SK-N-SH (cell line): Measurements from ENCODE around the gene GALNT4. TPM values are rescaled to one million over a fixed set of nuclear protein-coding genes. Genes with fewer than 3 reads are reported as not detected.

Experiments
- CTCF ChIA-PET: fragments of 300-600, 350-600 bp; formaldehyde crosslinking; extraction: SDS; loops from one replicate; lab custom pipeline; 2021; lab: Yijun Ruan, JAX
- POLR2A ChIA-PET: fragments of 350-600 bp; sonication (Branson Sonifier 250); formaldehyde crosslinking; extraction: SDS; loops from one replicate; lab custom pipeline; 2020; ENCODE audit warnings: antibody characterized with exemption, inconsistent platforms; lab: Yijun Ruan, JAX
- DNase-seq: peaks from one replicate; pipeline ENCODE4 v3.0.0; 2012
- H2AFZ ChIP-seq: fragments of 200-600 bp; sonication (generic); 2 replicates; pipeline ENCODE4 v1.8.1; 2016; ENCODE audit warnings: antibody characterized with exemption, mild to moderate bottlenecking, low read depth
- H3F3A ChIP-seq: fragments of 200-600 bp; sonication (generic); replicated peaks from 2 replicates; pipeline ENCODE3; 2016; ENCODE audit warnings: antibody characterized with exemption, mild to moderate bottlenecking; ENCODE audit not compliant: insufficient read depth
- H3K27ac ChIP-seq, 2 experiments: fragments of 200-500 bp in 1 of 2; fragments of 200-600 bp in 1 of 2; sonication (Bioruptor generic) in 1 of 2; sonication (generic), shearing (Covaris generic) in 1 of 2; 2 replicates each; pipeline versions ENCODE4 v1.5.1 to v1.6.1; 2014 to 2016; ENCODE audit warnings: low read depth in 2 of 2, inconsistent platforms in 1 of 2, low read length in 1 of 2, mild to moderate bottlenecking in 1 of 2, mixed read lengths in 1 of 2
- H3K27me3 ChIP-seq: fragments of 200-600 bp; sonication (generic), shearing (Covaris generic); 2 replicates; pipeline ENCODE4 v1.6.1; 2016; ENCODE audit warnings: mixed run types; ENCODE audit not compliant: insufficient read depth
- H3K36me3 ChIP-seq, 2 experiments: fragments of 200-500 bp in 1 of 2; fragments of 200-600 bp in 1 of 2; sonication (Bioruptor generic) in 1 of 2; sonication (generic) in 1 of 2; replicated peaks in 1 of 2; 2 replicates each; pipeline versions ENCODE3 to v1.5.1; 2014 to 2016; ENCODE audit warnings: low read length in 1 of 2, mild to moderate bottlenecking in 1 of 2; ENCODE audit not compliant: insufficient read depth in 2 of 2, control insufficient read depth in 1 of 2
- H3K4me1 ChIP-seq, 2 experiments: fragments of 200-500 bp in 1 of 2; fragments of 200-600 bp in 1 of 2; sonication (Bioruptor generic) in 1 of 2; sonication (generic), shearing (Covaris generic) in 1 of 2; 2 replicates each; pipeline versions ENCODE4 v1.5.1 to v1.6.1; 2014 to 2016; ENCODE audit warnings: low read depth in 1 of 2, low read length in 1 of 2, mixed run types in 1 of 2; ENCODE audit not compliant: insufficient read depth in 2 of 2, control insufficient read depth in 1 of 2
- H3K4me2 ChIP-seq: fragments of 200-600 bp; sonication (generic), shearing (Covaris generic); 2 replicates; pipeline ENCODE4 v1.6.1; 2017; ENCODE audit warnings: mixed run types
- H3K4me3 ChIP-seq, 2 experiments: fragments of 200-500 bp in 1 of 2; fragments of 200-600 bp in 1 of 2; sonication (Bioruptor generic) in 1 of 2; sonication (generic), shearing (Covaris generic) in 1 of 2; 2 replicates each; pipeline versions ENCODE4 v1.5.1 to v1.8.1; 2014 to 2016; ENCODE audit warnings: low read depth in 2 of 2, inconsistent platforms in 1 of 2, low read length in 1 of 2, mild to moderate bottlenecking in 1 of 2, mixed read lengths in 1 of 2, moderate library complexity in 1 of 2
- H3K79me2 ChIP-seq: fragments of 200-600 bp; sonication (generic); 2 replicates; pipeline ENCODE4 v1.8.1; 2017; ENCODE audit warnings: mild to moderate bottlenecking; ENCODE audit not compliant: insufficient read depth
- H3K9ac ChIP-seq: fragments of 200-600 bp; sonication (generic); 2 replicates; pipeline ENCODE4 v1.6.1; 2017; ENCODE audit warnings: mixed run types
- H3K9me2 ChIP-seq: fragments of 200-600 bp; sonication (generic); 2 replicates; pipeline ENCODE4 v1.6.1; 2017; ENCODE audit warnings: mixed run types
- H3K9me3 ChIP-seq: fragments of 200-600 bp; sonication (generic); 2 replicates; pipeline ENCODE4 v1.6.1; 2017; ENCODE audit warnings: mixed run types, mild to moderate bottlenecking, moderate library complexity
- H4K20me1 ChIP-seq: fragments of 200-600 bp; sonication (generic); 2 replicates; pipeline ENCODE4 v1.6.1; 2017; ENCODE audit warnings: mild to moderate bottlenecking, mixed run types; ENCODE audit not compliant: insufficient read depth
- CHD2 ChIP-seq: fragments of 150-350 bp; IDR thresholded peaks from 2 replicates; pipeline ENCODE4 v1.6.1; 2018; ENCODE audit warnings: low read length; ENCODE audit not compliant: partially characterized antibody
- ELF1 ChIP-seq: IDR thresholded peaks from 2 replicates; pipeline ENCODE4 v1.4.0; 2012
- FOSL2 ChIP-seq: IDR thresholded peaks from 2 replicates; pipeline ENCODE4 v1.4.0; 2012; ENCODE audit warnings: low read depth, mild to moderate bottlenecking, moderate library complexity, borderline replicate concordance
- FOXJ3 ChIP-seq: sonication (generic); formaldehyde crosslinking; IDR thresholded peaks from 2 replicates; pipeline ENCODE4 v1.5.1; 2020; ENCODE audit warnings: mild to moderate bottlenecking, missing genetic modification reagents
- FOXM1 ChIP-seq: IDR thresholded peaks from 2 replicates; pipeline ENCODE4 v1.4.0; 2012; ENCODE audit warnings: low read depth, mild to moderate bottlenecking
- GABPA ChIP-seq: IDR thresholded peaks from 2 replicates; pipeline ENCODE4 v1.4.0; 2012; ENCODE audit warnings: low read depth, mild to moderate bottlenecking
- GATA2 ChIP-seq: sonication (generic); formaldehyde crosslinking; IDR thresholded peaks from 2 replicates; pipeline ENCODE4 v1.5.0; 2020; ENCODE audit warnings: mild to moderate bottlenecking, missing genetic modification reagents
- RAD21 ChIP-seq: IDR thresholded peaks from 2 replicates; pipeline ENCODE4 v1.6.1; 2012; ENCODE audit warnings: mild to moderate bottlenecking, low read length
- RXRA ChIP-seq: IDR thresholded peaks from 2 replicates; pipeline ENCODE4 v1.4.0; 2012; ENCODE audit warnings: low read depth, mild to moderate bottlenecking, borderline replicate concordance
- SIN3A ChIP-seq: IDR thresholded peaks from 2 replicates; pipeline ENCODE4 v1.6.1; 2012; ENCODE audit warnings: low read depth, mild to moderate bottlenecking, low read length, moderate library complexity, borderline replicate concordance
- SMC3 ChIP-seq: IDR thresholded peaks from 2 replicates; pipeline ENCODE4 v1.6.1; 2012; ENCODE audit warnings: low read depth, low read length, improper control_type of control experiment
- TAF1 ChIP-seq: IDR thresholded peaks from 2 replicates; pipeline ENCODE4 v1.6.1; 2012; ENCODE audit warnings: low read depth, mild to moderate bottlenecking, low read length, moderate library complexity, borderline replicate concordance
- TCF12 ChIP-seq: IDR thresholded peaks from 2 replicates; pipeline ENCODE4 v1.4.0; 2012
- WGBS: methylation state at CpG from one replicate; pipeline ENCODE4 v1.1.6; 2017; ENCODE audit warnings: low lambda C conversion rate; 5-methylcytosine and 5-hydroxymethylcytosine counted together
- polyA plus RNA-seq, 3 experiments: library from polyadenylated mRNA; depleted of rRNA; stranded (reverse); fragments of >200 nt; gene quantifications; 2 replicates each; pipeline ENCODE4 v1.2.3, GENCODE V29; 2012
- TF ChIP-seq, protein P1 (sequence below): IDR thresholded peaks from 2 replicates; pipeline ENCODE4 v1.4.0; 2012; ENCODE audit warnings: low read depth, borderline replicate concordance
- TF ChIP-seq, protein P2 (sequence below): fragments of 200-600 bp; sonication (generic); IDR thresholded peaks from 2 replicates; pipeline ENCODE4 v1.6.1; 2017; ENCODE audit warnings: antibody characterized with exemption, mild to moderate bottlenecking, moderate library complexity
- TF ChIP-seq, protein P3 (sequence below): IDR thresholded peaks from 2 replicates; pipeline ENCODE4; 2012

Gene GALNT4
- polyA plus RNA-seq, 1 of the 3 experiments (the other 2 are of a cell fraction), result 1.1 TPM

DNA sequence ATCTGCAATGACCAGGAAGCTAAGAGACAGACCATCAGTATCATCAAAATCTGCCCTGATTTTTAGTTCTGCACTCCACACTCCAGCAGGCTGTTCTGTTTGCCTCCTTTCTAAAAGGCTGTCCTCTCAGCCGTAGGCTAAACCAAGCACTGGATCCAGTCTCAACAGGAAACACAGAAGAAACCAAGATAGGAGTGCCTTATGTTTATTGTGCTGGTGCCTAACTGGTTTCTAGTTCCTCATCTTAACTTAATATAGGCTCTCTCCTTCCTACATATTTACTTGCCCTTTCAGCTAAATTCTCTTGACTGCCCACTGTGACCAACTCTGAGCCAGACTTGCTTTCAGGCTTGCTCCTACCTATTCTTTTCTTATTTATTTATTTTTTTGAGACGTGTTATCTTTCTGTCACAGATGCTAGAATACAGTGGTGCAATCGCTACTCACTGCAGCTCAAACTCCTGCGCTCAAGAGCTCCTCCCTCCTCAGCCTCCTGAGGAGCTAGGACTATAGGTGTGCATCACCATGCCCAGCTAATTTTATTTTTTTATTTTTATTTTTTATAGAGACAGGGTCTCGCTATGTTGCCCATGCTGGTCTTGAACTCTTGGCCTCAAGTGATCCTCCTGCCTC, 30.8 kb downstream of the GALNT4 start:
- H3K36me3 ChIP-seq, result peaks cover 0 to 7% of the 10 kb centered on the region in 2 experiments
- POLR2A ChIA-PET, result no interaction called here
- DNase-seq, result no peak
- 97% methylated on average over 5 of the region's 5 CpGs for WGBS
- H3K4me3 ChIP-seq, result no peak overlapping the region
- no peak overlapping the region for H3K9ac ChIP-seq
- H3F3A ChIP-seq, result peaks cover 3% of the 10 kb centered on the region
- H4K20me1 ChIP-seq, result no peaks in the 10 kb centered on the region
- H3K4me1 ChIP-seq, result no peaks in the 10 kb centered on the region
- H3K79me2 ChIP-seq, result no peaks in the 10 kb centered on the region; the same call in 1 of the 2 replicates
- CTCF ChIA-PET, result interaction anchor here (1.1 kb wide), 1 partner anchor 474 kb away, joined by 3 read pairs; no protein-coding TSS in a partner anchor
- H3K9me2 ChIP-seq, result no peaks in the 10 kb centered on the region
- H2AFZ ChIP-seq, result no peak overlapping the region
- H3K27ac ChIP-seq, result no peak overlapping the region
- TF ChIP-seq SIN3A (no peak), CHD2 (no peak), RXRA (no peak), GATA2 (CRISPR knock-in tag) (no peak), SMC3 (no peak), FOSL2 (no peak), TAF1 (no peak), FOXM1 (no peak), RAD21 (no peak), GABPA (no peak), FOXJ3 (CRISPR knock-in tag) (no peak), TCF12 (no peak), ELF1 (no peak)
- TF ChIP-seq, protein P1, sequence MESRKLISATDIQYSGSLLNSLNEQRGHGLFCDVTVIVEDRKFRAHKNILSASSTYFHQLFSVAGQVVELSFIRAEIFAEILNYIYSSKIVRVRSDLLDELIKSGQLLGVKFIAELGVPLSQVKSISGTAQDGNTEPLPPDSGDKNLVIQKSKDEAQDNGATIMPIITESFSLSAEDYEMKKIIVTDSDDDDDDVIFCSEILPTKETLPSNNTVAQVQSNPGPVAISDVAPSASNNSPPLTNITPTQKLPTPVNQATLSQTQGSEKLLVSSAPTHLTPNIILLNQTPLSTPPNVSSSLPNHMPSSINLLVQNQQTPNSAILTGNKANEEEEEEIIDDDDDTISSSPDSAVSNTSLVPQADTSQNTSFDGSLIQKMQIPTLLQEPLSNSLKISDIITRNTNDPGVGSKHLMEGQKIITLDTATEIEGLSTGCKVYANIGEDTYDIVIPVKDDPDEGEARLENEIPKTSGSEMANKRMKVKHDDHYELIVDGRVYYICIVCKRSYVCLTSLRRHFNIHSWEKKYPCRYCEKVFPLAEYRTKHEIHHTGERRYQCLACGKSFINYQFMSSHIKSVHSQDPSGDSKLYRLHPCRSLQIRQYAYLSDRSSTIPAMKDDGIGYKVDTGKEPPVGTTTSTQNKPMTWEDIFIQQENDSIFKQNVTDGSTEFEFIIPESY, result no peak
- TF ChIP-seq, protein P2, sequence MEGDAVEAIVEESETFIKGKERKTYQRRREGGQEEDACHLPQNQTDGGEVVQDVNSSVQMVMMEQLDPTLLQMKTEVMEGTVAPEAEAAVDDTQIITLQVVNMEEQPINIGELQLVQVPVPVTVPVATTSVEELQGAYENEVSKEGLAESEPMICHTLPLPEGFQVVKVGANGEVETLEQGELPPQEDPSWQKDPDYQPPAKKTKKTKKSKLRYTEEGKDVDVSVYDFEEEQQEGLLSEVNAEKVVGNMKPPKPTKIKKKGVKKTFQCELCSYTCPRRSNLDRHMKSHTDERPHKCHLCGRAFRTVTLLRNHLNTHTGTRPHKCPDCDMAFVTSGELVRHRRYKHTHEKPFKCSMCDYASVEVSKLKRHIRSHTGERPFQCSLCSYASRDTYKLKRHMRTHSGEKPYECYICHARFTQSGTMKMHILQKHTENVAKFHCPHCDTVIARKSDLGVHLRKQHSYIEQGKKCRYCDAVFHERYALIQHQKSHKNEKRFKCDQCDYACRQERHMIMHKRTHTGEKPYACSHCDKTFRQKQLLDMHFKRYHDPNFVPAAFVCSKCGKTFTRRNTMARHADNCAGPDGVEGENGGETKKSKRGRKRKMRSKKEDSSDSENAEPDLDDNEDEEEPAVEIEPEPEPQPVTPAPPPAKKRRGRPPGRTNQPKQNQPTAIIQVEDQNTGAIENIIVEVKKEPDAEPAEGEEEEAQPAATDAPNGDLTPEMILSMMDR, result no peak
- TF ChIP-seq, protein P3, sequence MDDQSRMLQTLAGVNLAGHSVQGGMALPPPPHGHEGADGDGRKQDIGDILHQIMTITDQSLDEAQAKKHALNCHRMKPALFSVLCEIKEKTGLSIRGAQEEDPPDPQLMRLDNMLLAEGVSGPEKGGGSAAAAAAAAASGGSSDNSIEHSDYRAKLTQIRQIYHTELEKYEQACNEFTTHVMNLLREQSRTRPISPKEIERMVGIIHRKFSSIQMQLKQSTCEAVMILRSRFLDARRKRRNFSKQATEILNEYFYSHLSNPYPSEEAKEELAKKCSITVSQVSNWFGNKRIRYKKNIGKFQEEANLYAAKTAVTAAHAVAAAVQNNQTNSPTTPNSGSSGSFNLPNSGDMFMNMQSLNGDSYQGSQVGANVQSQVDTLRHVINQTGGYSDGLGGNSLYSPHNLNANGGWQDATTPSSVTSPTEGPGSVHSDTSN, result no peak
- TF ChIP-seq, all 33 proteins: peak for 0
- no peaks in the 10 kb centered on the region for H3K27me3 ChIP-seq
- no peaks in the 10 kb centered on the region for H3K9me3 ChIP-seq
- no peak overlapping the region for H3K4me2 ChIP-seq
